ENCODE results near the gene CTSK.
"Not testable (repeated sequence)": the region's sequence is repeated elsewhere in the genome, so short reads cannot be mapped to it uniquely, and the experiment has no call there.

Gene CTSK

DNA sequence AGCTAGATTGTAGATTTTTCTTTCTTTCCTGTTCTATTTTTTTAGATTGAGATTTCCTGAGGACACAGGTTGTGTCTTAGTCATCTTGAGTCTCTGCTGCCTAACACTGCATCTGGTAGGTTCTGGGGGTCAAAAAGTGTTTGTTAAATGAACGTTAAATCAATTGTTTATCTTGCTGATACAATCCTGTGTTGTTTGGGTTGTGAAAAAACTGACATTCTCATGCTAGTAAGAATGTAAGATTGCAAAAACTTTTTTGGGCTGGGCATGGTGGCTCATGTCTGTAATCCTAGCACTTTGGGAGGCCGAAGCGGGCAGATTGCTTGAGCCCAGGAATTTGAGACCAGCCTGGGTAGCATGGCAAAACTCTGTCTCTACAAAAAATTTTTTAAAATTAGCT, 3.4 kb downstream of the CTSK start:
- DNase-seq = no peak

DNA sequence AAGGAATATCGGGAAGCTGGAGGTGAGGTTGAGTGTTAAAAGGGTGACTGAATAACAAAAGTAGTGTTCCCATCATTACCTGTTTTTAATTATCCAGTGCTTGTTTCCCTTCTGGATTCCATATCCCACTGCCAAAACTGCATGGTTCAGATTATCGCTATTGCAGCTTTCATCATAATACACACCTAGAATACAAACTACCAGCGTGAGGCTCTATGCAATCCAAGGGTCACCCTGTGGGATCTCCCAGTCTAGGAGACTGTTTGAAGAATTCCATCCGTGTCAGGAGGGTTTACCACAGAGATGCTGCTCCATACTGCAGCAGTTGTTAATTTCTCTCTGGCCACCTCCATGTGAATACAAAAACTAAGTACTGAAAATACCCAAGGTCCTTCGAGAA, 9.0 kb downstream of the CTSK start:
- DNase-seq = no peak

DNA sequence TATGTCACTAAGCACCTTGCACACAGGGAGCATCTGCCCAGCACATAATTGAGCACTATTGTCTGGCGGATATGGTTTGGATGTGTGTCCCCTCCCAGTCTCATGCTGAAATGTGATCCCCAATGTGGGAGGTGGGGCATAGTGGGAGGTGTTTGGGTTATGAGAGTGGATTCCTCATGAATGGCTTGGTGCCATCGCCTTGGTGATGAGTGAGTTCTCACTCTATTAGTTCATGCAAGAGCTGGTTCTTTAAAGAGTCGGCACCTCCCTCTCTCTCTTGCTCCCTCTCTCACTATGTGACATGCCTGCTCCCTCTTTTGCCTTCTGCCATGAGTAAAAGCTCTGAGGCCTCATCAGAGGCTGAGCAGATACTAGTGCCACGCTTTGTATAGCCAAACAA, 9.5 kb downstream of the CTSK start:
- DNase-seq = no peak

DNA sequence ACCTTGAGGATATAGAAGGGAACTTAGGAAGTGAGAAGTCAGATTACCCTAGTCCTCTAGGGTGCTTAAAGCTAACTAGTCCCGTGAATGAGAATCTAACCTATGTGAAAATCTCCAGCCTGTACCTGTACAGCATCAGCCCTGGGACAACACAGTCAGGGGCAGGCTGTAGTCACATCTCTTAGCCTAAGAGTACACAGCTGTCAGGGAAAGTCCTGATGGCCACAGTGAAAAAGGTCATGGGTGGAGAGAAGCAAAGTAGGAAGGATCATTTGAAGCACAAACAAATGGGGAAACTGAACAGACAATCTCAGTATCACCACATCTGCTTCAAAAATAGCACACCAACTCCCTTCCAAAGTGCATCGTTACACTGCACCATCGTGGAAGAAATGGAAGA, 11.7 kb downstream of the CTSK start:
- no peak for DNase-seq

DNA sequence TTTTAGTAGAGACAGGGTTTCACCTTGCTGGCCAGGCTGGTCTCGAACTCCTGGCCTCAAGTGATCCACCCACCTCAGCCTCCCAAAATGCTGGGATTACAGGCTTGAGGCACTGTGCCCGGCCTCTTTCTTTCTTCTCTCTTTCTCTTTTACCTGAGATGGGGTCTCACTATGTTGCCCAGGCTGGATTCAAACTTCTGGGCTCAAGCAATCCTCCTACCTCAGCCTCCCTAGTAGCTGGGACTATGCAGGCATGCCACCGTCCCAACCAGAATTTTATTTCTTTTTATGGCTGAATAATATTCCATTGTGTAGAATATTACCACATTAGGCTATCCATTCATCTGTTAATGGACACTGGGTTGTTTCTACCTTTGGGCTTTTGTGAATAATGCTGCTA, 14.3 kb downstream of the CTSK start:
- not testable (repeated sequence) for DNase-seq

DNA sequence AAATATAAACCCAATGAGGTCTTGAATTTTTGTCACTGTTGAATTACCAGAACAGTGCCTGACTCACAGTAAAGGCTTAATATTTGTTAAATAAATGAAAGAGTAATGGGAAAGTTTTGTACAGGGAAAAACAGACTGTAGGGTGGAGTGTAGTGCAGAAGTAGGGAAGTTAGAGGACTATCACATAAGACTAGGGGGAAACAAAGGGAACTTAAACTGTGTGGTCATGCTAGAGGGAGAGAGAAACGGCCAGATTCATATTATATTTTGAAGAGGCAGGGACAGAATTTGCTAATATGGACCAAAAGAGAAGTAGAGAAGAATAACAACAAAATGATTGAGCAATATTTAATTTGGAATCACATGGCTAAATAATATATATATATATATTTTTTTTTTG, 14.8 kb downstream of the CTSK start:
- no peak for DNase-seq

DNA sequence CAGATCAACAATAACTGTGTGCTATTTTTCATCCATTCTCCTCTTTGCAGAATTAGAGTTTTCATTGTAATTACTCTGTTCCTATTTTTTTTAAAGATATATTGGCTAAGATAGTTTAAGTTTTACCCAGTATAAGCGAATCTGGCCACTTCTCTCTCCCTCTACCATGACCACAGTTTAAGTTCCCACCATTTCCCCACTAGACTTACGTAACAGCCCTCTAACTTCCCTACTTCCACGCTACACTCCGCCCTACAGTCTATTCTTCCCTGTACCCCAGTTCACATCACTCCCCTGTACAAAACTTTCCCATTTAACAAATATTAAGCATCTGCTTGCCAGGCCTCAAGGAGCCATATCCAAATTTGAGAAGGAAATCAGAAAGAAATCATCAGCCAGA, 16.5 kb downstream of the CTSK start:
- DNase-seq = no peak

DNA sequence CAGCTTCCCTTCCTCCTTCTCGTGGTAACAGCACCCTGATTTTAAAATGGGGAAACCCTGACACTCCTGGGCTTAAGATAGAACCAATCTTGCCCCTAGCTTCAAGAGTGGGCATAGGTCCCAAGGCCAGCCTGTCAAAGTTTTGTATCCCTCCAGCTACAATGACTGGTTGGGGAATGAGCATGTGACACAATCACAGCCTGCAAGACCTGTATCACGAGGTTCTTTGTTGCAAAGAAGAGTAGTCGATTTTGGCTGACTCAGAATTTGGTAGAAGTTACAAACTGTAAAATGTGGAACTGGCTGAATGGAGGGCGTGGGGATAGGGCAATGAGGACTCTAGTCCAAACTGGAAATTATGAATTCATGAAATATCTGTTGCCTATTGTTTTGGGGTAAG, 18.7 kb downstream of the CTSK start:
- no peak for DNase-seq

DNA sequence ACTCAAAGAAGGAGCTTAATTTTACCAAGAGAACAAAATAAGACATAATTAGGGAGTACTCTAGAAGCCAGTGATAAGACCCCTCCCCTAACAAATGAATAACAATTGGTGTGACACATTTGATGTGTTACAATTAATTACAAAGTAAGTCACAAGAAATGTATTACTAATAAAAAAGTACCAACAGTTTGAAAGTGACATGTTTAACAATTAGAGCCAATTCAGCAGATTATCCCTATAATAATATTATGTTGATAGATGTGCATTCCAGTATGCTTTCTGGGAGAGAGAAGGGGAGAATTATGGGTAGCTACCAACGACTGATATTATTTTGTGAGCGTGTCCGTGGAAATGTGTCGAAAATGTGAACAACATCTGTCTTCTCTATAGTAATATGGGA, 19.1 kb downstream of the CTSK start:
- DNase-seq = no peak

DNA sequence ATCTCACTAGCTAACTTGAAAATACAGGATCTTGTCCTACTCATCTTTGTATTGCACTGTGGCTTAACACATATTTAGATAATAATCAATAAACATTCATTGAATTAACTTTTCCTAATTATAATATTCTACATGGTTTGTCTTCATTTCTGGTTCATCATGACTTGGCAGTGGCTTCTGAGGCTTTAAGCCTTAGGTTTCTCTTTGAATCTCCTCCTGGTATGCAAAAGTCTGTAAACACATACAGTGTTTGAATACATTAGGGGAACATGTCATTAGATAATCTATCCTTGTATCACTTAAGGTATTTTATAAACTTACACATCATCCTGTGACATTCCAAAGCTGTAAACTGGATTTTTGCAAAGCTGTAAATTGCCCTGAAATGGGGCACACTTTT, 20.6 kb downstream of the CTSK start:
- DNase-seq = no peak

DNA sequence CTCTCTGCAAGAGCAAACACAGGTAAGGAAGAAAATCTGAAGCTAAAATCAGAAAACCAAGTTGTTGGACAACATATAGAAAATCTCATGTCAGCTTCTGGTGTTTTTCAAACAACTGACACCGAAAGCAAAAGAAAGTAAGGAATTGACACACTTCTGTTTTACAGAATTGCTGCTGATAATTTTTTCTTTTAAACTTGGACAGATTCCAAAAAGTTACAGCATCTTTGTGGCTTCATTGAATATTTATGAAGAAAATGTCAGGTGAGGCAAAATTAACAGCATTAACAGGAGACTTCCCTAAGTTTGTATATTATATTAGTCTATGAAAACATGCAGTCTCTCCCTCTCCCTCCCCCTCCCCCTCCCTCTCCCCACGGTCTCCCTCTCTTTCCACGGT, 27.6 kb downstream of the CTSK start:
- DNase-seq = no peak

DNA sequence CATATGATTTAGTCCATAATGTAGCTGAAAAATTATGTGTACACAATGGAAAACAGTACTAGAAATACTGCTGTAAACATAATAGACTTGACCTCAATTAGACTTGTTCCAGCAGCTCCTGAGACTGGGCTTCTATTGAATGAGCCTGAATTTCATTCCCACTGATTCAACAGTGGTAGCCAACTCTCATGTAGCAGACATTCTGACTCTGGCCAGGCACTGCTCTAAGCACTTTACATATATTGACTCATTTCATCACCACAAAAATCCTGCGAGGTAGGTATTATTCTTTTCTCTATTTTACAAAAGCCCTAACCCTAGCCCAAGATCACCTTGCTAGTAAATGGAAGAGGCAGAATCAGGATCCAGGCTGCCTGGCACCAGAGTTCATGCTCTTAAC, 29.7 kb downstream of the CTSK start:
- DNase-seq = no peak

DNA sequence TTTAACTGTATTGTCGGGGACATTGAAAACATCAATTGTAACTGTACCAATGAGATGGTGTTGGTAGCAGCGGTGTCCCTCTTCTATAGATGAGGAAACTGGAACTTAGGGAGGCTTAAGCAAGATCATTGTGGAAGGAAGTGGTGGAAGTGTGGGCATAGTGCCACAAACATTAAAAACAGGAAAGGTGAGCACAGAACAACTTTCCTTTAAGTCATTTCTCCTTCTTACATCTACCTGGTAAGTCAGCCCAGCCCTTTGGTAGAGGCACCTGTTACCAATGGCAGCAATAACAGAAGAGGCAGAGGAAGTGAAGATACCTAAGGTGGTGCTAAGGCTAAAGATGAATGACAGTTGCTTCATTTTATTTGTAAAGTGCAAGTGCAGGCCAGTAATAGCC, 30.5 kb downstream of the CTSK start:
- no peak for DNase-seq

DNA sequence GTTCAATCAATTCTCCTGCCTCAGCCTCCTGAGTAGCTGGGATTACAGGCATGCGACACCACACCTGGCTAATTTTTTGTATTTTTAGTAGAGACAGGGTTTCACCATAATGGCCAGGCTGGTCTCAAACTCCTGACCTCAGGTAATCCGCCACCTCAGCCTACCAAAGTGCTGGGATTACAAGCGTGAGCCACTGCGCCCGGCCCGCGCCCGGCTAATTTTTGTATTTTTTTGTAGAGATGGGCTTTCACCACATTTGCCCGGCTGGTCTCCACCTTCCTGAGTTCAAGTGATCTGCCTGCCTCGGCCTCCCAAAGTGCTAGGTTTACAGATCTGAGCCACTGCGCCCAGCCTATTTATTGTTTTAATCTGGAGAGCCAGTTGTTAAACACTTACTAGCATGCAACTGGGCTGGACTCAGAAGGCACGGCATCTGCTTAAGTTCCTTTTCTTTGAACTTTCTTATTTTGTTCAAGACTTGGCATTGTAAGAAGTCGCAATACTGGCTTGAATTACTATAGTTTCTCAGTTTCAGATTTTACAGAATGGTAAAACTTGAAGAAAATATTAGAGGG, 32.0 kb downstream of the CTSK start:
- not testable (repeated sequence) for DNase-seq

DNA sequence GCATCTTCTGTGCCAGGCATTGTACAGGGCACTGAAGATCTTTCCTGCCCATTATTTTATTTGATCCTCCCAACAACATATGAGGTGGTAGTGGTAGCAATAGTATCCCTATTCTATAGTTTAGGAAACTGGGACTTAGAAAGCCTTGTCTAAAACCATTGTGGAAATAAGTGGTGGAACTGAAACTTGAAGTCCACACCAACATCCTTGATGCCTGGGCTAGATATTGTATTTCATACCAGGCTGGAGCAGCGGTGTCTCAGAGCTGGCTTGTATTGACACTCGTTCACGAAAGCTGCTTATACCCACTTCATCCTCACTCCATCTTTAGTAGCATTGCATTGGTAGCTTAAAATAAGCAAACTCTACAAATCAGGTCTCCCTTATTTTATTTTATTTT, 32.8 kb downstream of the CTSK start:
- DNase-seq = no peak

DNA sequence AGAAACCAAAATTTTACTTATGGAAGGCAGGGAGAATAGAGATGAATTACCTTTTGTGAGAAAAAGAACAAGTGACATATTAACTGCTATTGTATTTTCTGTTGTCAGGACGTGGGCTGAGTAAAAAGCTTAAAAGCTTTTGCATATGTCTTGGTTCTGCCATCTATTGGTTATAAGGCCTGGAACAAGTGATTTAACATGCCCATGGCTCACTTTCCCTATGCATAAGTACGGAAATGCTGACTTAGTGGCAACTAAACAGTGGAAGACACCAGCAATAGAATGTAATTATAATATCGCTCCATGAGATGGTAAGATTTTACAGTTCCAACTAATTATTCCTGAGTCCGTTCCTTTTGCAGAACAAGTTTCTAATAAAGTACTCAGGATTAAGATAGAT, 35.7 kb downstream of the CTSK start:
- DNase-seq = no peak

DNA sequence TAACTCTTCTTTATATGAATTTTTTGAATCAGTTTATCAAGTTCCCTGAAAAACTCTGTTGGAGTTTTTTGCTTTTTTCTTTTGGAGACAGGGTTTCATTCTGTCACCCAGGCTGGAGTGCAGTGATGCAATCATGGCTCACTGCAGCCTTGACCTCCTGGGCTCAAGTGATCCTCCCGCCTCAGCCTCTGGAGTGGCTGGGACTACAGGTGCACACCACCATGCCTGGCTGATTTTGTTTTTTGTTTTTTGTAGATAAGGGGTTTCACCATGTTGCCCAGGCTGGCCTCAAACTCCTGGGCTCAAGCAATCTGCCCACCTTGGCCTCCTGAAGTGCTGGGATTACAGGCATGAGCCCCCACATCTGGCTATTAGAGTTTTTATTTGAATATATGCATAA, 40.4 kb downstream of the CTSK start:
- not testable (repeated sequence) for DNase-seq

DNA sequence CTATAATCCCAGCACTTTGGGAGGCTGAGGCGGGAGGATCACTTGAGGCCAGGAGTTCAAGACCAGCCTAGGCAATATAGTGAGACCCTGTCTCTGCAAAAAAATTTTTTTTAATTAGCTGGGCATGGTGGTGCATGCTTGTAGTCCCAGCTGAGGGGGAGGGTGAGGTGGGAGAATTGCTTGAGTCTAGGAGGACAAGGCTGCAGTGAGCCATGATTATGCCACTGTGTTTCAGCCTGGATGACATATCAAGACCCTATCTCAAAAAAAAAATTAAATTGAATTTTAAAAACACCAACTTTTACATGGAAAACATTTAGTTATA, 42.1 kb downstream of the CTSK start:
- not testable (repeated sequence) for DNase-seq

DNA sequence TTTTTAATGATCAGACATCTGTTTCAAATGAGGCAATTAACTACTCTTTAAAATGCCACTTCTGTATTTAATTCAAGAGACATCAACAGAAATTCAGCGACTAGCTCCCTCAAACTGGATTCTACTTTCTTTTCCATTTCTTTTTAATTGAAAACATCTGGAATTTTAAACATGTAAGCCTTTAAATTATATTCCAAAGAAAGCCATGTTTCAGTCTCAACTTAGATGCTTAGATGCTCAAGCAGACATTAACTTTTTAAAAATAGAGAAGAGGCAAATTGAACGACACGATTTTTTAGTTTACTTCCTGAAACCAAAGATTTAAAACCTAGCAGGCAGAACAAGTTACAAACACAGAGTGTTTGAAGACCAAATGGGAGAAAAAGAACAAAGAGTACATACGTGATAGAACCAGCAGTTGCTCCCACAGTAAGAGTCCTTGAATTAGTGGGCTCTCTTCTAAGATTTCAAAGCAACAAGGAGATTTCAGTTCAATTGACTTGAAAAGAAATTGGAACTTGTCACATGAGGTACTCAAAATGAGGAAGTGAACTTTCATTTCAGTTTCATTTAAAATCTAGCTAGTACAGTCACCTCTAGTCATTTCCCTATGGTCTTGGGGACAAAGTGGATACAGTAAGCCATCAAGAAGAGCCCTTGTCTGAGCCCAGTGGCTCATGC, 42.6 kb downstream of the CTSK start, which contains the start of gene CTSS:
TSS of gene CTSS (minus strand) at position 483 of the 681 bp plus-strand sequence. CDS start 1,015 bp downstream, outside the sequence.
- DNase-seq = no peak

DNA sequence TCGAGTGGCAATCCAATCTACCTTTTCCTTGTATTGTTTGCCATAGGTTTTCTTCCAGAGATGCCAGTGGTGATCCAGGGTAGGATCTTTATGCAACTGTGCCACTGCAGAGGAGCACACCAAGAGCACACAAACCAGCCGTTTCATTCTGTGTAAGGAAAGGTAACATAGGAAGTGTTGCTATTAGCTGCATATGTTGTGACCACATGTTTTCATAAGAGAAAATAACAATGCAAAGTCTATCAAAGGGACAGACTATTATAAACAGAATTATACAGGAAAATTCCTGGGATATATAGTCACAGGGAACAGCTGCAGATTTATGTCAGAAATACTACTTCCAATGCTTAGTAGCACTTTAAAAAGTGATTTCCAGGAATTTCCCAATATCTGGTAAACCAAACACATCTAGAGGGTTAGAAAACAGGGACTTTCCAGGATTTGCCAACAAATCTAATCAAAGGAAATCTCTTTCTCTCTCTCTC, 43.4 kb downstream of the CTSK start:
- DNase-seq = no peak

DNA sequence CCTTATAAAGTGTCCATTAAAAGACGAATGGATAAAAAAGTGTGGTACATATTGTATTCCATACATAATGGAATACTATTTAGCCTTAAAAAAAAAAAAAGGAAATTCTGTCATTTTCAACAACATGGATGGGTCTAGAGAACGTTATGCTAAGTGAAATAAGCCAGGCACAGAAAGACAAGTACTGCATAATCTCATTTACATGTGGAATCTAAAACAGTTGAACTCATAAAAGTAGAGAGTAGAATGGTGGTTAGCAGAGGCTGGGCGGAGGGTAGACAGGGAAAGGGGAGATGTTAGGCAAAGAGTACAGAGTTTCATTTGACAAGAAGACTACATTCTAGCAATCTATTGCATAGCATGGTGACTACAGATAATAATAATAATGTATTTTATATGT, 45.0 kb downstream of the CTSK start:
- DNase-seq = no peak

DNA sequence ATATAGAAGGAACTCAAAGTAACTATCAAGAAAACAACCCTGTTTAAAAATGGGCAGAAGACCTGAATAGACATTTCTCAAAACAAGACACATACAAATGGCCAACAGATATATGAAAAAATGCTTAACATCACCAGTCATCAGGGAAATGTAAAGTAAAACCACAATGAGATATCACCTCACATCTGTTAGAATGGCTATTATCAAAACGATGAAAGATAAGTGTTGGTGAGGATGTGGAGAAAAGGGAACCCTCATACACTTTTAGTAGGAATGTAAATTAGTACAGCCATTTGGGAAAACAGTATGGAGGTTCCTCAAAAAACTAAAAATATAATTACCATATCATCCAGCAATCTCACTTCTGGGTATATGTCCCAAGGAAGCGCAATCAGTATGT, 45.5 kb downstream of the CTSK start:
- no peak for DNase-seq

DNA sequence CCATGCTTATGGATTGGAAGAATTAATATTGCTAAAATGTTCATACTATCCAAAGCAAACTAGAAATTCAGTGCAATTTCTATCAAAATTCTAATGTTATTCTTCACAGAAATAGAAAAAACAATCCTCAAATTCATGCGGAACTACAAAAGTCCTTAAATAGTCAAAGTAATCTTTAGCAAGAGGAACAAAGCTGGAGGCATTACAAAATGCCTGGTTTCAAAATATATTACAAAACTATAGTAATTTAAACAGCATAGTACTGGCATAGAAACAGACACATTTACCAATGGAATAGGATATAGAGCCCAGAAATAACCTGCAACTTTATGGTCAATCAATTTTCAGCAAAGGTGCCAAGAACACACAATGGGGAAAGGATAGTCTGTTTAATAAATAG, 46.3 kb downstream of the CTSK start:
- DNase-seq = no peak

DNA sequence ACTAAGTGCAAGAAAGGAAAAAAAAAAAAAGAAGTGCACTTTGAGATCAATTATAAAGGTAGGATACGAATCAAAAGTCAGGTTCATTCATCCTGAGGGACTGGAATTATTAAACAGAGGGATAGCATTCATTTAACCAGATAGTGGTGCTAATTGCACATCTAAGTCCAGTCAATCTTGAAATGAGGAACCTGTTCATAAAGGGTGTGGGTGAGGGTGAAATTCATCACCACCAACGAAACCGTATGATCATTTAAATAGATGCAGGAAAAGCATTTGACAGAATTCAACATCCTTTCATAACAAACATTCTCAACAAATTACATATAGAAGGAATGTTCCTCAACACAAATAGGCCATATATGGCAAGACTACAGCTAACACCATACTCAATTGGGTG, 48.0 kb downstream of the CTSK start:
- no peak for DNase-seq

DNA sequence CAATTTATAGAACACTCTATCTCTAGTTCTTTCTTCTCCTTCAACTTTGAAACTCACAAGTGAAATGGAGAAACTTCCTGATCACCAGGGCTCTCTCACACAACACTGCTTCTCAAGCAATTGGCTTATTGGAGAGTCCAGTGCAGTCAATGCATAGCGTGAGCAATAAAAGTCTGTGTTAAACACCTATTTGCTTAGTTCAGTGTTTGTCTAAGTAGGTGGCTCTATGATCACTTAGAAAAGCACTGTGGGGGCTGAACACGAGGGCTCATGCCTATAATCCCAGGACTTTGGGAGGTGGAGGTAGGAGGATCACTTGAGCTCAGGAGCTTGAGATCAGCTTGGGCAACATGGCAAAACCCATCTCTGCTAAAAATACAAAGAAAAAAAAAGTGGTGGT, 54.6 kb downstream of the CTSK start:
- no peak for DNase-seq

Data from T1000 (cell line).